ENCODE results near the gene MRPL39. TPM values are rescaled to one million over a fixed set of nuclear protein-coding genes. Genes with fewer than 3 reads are reported as not detected.

MRPL39 gene
- polyA plus RNA-seq, 1 of the 3 experiments (the other 2 are of a cell fraction), result 26.9 TPM

DNA sequence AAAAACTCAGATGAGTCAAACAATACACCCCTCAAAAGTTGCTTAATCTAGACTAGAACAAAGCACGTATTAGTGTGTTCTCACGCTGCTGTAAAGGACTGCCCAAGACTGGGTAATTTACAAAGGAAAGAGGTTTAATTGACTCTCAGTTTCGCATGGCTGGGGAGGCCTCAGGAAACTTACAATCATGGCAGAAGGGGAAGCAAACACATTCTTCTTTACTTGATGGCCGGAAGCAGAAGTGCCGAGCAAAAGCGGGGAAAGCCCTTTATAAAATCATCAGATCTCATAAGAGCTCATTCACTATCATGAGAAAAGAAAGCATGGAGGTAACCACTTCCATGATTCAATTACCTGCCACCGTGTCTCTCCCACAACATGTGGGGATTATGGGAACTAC is 41.9 kb upstream of the MRPL39 start:
- no peaks in the 10 kb centered on the region for H3K79me2 ChIP-seq (ENCODE audit: insufficient read depth)
- DNase-seq, result no peak
- H3K4me2 ChIP-seq, result no peak overlapping the region
- H3K27ac ChIP-seq (ENCODE audit: low read depth in 2 of 2, low read length in 1 of 2), result no peak overlapping the region
- ChIA-PET POLR2A (no interaction called here), CTCF (interaction anchor here (2.4 kb wide), 1 partner anchor 41 kb away, joined by 9 read pairs; no protein-coding TSS in a partner anchor)
- no peaks in the 10 kb centered on the region for H4K20me1 ChIP-seq (ENCODE audit: insufficient read depth)
- TF ChIP-seq FOSL2 (IDR thresholded peaks at IDR 0.05; ENCODE audit: borderline replicate concordance, low read depth) (no peak), NRF1 (IDR thresholded peaks at IDR 0.05; ENCODE audit: low read depth, low read length) (no peak), JUND (IDR thresholded peaks at IDR 0.05) (no peak), RXRA (IDR thresholded peaks at IDR 0.05; ENCODE audit: borderline replicate concordance, low read depth) (no peak), TCF12 (IDR thresholded peaks at IDR 0.05) (no peak)
- no peak overlapping the region for H3K4me3 ChIP-seq (ENCODE audit: low read depth in 2 of 2, low read length in 1 of 2)
- no peaks in the 10 kb centered on the region for H3K9me2 ChIP-seq
- no peak overlapping the region for H3K9ac ChIP-seq
- no peaks in the 10 kb centered on the region for H3K36me3 ChIP-seq (replicated peaks in 1 of 2; ENCODE audit: control insufficient read depth in 1 of 2, insufficient read depth in 2 of 2, low read length in 1 of 2)
- no peaks in the 10 kb centered on the region for H3K27me3 ChIP-seq (ENCODE audit: insufficient read depth)
- 90% methylated on average over 7 of the region's 7 CpGs for WGBS (ENCODE audit: low lambda C conversion rate)
- H3K9me3 ChIP-seq, result no peaks in the 10 kb centered on the region
- no peak overlapping the region for H2AFZ ChIP-seq (ENCODE audit: low read depth)
- no peaks in the 10 kb centered on the region for H3F3A ChIP-seq (replicated peaks; ENCODE audit: insufficient read depth)
- no peaks in the 10 kb centered on the region for H3K4me1 ChIP-seq (ENCODE audit: control insufficient read depth in 1 of 2, insufficient read depth in 2 of 2, low read depth in 1 of 2, low read length in 1 of 2)

DNA sequence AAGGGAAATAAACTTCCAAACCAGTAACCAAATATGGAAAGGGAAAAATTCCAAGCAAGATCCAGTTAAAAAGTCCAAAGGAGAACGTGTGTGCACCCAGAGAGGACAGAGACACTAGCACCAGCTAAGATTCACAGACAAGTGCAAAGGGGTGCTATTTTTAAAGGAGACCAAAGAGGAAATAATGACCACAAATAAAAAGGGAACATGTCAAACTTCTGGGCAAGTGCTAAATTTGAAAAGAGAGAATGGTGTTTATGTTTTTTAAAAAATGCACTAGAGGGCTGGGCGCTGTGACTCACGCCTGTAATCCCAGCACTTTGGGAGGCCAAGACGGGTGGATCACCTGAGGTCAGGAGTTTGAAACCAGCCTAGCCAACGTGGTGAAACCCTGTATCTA is 40.4 kb upstream of the MRPL39 start:
- POLR2A ChIA-PET, result no interaction called here
- H2AFZ ChIP-seq (ENCODE audit: low read depth), result no peak overlapping the region
- no peaks in the 10 kb centered on the region for H3K9me3 ChIP-seq
- H3K27ac ChIP-seq (ENCODE audit: low read depth in 2 of 2, low read length in 1 of 2), result no peak overlapping the region
- H3K4me1 ChIP-seq (ENCODE audit: control insufficient read depth in 1 of 2, insufficient read depth in 2 of 2, low read depth in 1 of 2, low read length in 1 of 2), result no peaks in the 10 kb centered on the region
- no peaks in the 10 kb centered on the region for H3K79me2 ChIP-seq (ENCODE audit: insufficient read depth)
- DNase-seq, result no peak
- no peak overlapping the region for H3K9ac ChIP-seq
- 86% methylated on average over 5 of the region's 5 CpGs for WGBS (ENCODE audit: low lambda C conversion rate)
- H3K9me2 ChIP-seq, result no peaks in the 10 kb centered on the region
- no peak overlapping the region for H3K4me2 ChIP-seq
- TF ChIP-seq TCF12 (IDR thresholded peaks at IDR 0.05) (no peak), MXI1 (IDR thresholded peaks at IDR 0.05; ENCODE audit: low read depth, low read length) (no peak), EP300 (IDR thresholded peaks at IDR 0.05; ENCODE audit: borderline replicate concordance in 1 of 2, low read depth in 1 of 2, low read length in 1 of 2) (no peak), GABPA (IDR thresholded peaks at IDR 0.05; ENCODE audit: low read depth) (no peak)
- TF ChIP-seq, protein P1, sequence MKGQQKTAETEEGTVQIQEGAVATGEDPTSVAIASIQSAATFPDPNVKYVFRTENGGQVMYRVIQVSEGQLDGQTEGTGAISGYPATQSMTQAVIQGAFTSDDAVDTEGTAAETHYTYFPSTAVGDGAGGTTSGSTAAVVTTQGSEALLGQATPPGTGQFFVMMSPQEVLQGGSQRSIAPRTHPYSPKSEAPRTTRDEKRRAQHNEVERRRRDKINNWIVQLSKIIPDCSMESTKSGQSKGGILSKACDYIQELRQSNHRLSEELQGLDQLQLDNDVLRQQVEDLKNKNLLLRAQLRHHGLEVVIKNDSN (IDR thresholded peaks at IDR 0.05; ENCODE audit: borderline replicate concordance, low read depth), result no peak
- TF ChIP-seq, protein P2, sequence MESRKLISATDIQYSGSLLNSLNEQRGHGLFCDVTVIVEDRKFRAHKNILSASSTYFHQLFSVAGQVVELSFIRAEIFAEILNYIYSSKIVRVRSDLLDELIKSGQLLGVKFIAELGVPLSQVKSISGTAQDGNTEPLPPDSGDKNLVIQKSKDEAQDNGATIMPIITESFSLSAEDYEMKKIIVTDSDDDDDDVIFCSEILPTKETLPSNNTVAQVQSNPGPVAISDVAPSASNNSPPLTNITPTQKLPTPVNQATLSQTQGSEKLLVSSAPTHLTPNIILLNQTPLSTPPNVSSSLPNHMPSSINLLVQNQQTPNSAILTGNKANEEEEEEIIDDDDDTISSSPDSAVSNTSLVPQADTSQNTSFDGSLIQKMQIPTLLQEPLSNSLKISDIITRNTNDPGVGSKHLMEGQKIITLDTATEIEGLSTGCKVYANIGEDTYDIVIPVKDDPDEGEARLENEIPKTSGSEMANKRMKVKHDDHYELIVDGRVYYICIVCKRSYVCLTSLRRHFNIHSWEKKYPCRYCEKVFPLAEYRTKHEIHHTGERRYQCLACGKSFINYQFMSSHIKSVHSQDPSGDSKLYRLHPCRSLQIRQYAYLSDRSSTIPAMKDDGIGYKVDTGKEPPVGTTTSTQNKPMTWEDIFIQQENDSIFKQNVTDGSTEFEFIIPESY (IDR thresholded peaks at IDR 0.05; ENCODE audit: borderline replicate concordance, low read depth), result no peak
- CTCF ChIA-PET, result interaction anchor here (1.0 to 2.4 kb wide), 2 partner anchors 32 to 39 kb away, joined by 3 to 9 read pairs; no protein-coding TSS in a partner anchor
- H3K4me3 ChIP-seq (ENCODE audit: low read depth in 2 of 2, low read length in 1 of 2), result no peak overlapping the region
- H3K27me3 ChIP-seq (ENCODE audit: insufficient read depth), result no peaks in the 10 kb centered on the region
- H3K36me3 ChIP-seq (replicated peaks in 1 of 2; ENCODE audit: control insufficient read depth in 1 of 2, insufficient read depth in 2 of 2, low read length in 1 of 2), result no peaks in the 10 kb centered on the region
- no peaks in the 10 kb centered on the region for H4K20me1 ChIP-seq (ENCODE audit: insufficient read depth)
- no peaks in the 10 kb centered on the region for H3F3A ChIP-seq (replicated peaks; ENCODE audit: insufficient read depth)
